ENCODE measurements around the gene CHSY1. TPM values are rescaled to one million over a fixed set of nuclear protein-coding genes. Genes with fewer than 3 reads are reported as not detected.

The CHSY1 gene
- total RNA-seq, 1 donor from 2014 or later = 29.7 TPM

DNA sequence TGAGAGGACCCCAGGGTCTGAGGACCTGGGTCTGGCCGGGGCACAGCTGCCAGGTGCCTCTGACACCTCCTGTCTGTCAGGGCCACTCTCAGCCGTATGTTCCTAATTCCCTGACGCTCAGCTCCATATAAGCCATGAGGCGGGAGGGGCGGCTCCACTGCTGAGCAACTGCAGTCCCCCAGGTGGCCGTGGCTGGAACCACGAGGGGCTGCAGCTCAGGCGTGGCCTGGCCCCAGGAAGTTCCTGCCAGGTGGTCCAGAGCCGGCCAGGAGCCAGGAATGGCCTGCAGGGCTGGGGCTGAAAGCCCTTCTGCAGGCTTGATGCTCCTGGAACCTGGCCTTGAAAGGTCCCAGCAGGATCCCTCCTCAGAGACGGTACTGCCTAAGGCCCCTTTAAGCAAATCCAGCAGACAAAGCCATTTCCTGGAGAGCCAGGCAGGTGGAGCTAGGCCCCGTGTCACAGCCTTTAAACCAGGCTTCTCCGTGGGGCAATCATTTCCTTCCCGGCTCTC is 118.0 kb downstream of the CHSY1 start:
- Histone ChIP-seq H3K9ac (ENCODE audit: low read depth in 1 of 3, low read length in 3 of 3) (no peak overlapping the region), H3K36me3 (ENCODE audit: control insufficient read depth in 3 of 3, insufficient read depth in 3 of 3, low read length in 3 of 3) (no peaks in the 10 kb centered on the region), H3K9me3 (ENCODE audit: control insufficient read depth in 3 of 3, low read length in 3 of 3) (peaks cover 0 to 4% (median 0%) of the 10 kb centered on the region in 3 donors), H3K4me1 (ENCODE audit: control insufficient read depth in 3 of 3, insufficient read depth in 3 of 3, low read length in 3 of 3) (peaks cover 0 to 5% (median 0%) of the 10 kb centered on the region in 3 donors), H3K27ac (ENCODE audit: low read depth, low read length) (no peak overlapping the region), H3K27me3 (ENCODE audit: control insufficient read depth in 3 of 3, insufficient read depth in 3 of 3, low read length in 3 of 3) (no peaks in the 10 kb centered on the region), H3K4me3 (ENCODE audit: low read length in 3 of 3) (no peak overlapping the region)

DNA sequence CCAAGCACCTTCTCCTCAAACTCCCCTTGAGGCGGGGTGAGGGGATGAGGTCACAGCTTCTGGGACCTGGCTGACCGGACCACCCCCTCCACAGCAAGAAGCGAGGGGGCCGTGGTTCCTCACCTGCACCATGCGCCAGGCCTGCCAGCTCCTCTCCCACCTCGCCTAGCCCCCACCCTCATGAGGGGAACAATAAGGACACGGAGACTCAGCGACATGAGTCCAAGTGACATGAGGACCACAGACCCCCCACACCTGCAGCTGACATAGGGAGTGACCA is 118.7 kb downstream of the CHSY1 start:
- no peak overlapping the region for H3K27ac ChIP-seq (ENCODE audit: low read depth, low read length)
- H3K9me3 ChIP-seq (ENCODE audit: control insufficient read depth in 3 of 3, low read length in 3 of 3) = peaks cover 0 to 10% (median 2%) of the 10 kb centered on the region in 3 donors
- H3K27me3 ChIP-seq (ENCODE audit: control insufficient read depth in 3 of 3, insufficient read depth in 3 of 3, low read length in 3 of 3) = no peaks in the 10 kb centered on the region
- peaks cover 0 to 10% (median 0%) of the 10 kb centered on the region in 3 donors for H3K4me1 ChIP-seq (ENCODE audit: control insufficient read depth in 3 of 3, insufficient read depth in 3 of 3, low read length in 3 of 3)
- H3K4me3 ChIP-seq (ENCODE audit: low read length in 3 of 3) = no peak overlapping the region
- H3K36me3 ChIP-seq (ENCODE audit: control insufficient read depth in 3 of 3, insufficient read depth in 3 of 3, low read length in 3 of 3) = no peaks in the 10 kb centered on the region
- H3K9ac ChIP-seq (ENCODE audit: low read depth in 1 of 3, low read length in 3 of 3) = no peak overlapping the region

DNA sequence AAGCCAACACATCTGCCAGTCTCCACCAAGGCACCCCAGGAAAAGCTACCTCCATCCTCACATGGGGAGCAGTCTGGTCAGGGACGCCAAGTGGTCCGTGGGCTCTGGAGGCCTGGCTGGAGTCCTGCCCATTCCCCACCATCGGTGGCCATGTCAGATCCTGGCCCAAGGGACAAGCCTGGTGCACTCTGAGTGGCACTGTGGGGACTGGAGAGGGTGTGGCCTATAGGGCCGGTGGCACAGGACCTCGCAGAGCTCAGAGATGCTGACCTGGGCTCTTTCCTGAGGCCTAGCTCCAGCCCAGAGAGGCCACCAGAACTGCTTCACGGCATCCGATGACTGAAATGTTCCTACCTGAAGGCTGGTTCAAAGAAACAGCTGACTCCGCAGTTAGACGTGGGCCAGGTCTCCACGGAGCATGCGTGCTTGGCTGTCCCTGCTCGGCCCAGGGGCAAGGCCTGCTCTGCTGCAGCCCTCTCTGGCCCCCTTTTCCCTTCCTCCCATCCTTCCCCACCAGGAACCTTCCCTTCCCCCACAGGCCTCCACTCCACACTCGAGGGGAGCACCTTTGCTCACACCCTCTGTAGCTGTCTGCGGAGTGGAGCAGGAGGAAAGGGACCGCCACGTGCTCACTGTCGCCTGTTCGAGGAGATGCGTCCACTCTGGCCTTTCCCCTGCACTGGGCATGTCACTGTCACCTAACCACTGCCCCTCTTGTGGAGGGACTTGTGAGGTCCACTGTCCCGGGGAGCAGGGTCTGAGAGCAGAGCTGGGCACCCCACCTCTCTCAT is 119.3 kb downstream of the CHSY1 start:
- Histone ChIP-seq H3K27me3 (ENCODE audit: control insufficient read depth in 3 of 3, insufficient read depth in 3 of 3, low read length in 3 of 3) (no peaks in the 10 kb centered on the region), H3K27ac (ENCODE audit: low read depth, low read length) (no peak overlapping the region), H3K9ac (ENCODE audit: low read depth in 1 of 3, low read length in 3 of 3) (no peak overlapping the region), H3K36me3 (ENCODE audit: control insufficient read depth in 3 of 3, insufficient read depth in 3 of 3, low read length in 3 of 3) (no peaks in the 10 kb centered on the region), H3K4me3 (ENCODE audit: low read length in 3 of 3) (no peak overlapping the region), H3K4me1 (ENCODE audit: control insufficient read depth in 3 of 3, insufficient read depth in 3 of 3, low read length in 3 of 3) (peaks cover 3 to 15% (median 4%) of the 10 kb centered on the region in 3 donors), H3K9me3 (ENCODE audit: control insufficient read depth in 3 of 3, low read length in 3 of 3) (peaks cover 2 to 11% (median 2%) of the 10 kb centered on the region in 3 donors)

DNA sequence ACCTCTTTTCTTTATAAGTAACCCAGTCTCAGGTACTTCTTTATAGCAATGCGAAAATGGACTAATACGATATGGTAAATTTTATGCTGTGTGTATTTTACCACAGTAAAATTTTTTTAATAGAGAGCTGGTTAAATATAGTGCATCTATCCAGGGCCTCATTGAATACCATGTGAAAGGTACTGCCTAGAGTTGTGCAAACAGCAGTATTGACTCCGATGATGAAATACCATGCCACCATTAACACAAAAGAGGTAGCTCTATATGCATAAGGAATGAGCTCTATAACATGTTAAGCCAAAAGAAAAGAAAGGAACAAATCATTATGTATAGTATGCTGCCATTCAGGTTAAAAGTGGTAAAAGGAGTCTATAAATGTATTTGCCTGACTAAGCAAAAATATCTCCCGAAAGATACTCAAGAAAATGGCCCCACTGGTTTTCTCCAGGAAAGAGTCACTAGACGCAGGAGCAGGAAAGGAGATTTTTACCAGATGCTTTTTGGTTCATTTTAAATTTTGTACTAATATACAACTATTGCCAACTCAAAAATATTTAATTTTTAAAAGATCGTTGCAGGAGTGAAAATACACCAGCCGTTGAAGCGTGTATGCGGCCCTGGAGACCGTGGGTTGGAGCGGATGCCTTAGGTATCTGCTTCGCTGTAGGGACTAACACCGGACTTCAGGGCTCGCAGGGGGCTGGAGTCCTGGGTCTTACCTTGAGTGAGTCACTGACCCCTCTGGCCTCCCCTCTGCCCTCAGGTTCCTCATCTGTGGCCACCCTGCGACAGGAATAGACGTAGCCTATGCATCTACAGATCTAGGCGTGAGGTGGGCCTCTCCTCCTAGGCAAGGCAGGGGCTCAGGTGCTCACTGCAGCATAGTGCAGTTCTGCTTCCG is 120.1 kb downstream of the CHSY1 start:
- Histone ChIP-seq H3K27me3 (ENCODE audit: control insufficient read depth in 3 of 3, insufficient read depth in 3 of 3, low read length in 3 of 3) (no peaks in the 10 kb centered on the region), H3K9me3 (ENCODE audit: control insufficient read depth in 3 of 3, low read length in 3 of 3) (peaks cover 2 to 11% (median 2%) of the 10 kb centered on the region in 3 donors), H3K9ac (ENCODE audit: low read depth in 1 of 3, low read length in 3 of 3) (no peak overlapping the region), H3K36me3 (ENCODE audit: control insufficient read depth in 3 of 3, insufficient read depth in 3 of 3, low read length in 3 of 3) (no peaks in the 10 kb centered on the region), H3K27ac (ENCODE audit: low read depth, low read length) (no peak overlapping the region), H3K4me1 (ENCODE audit: control insufficient read depth in 3 of 3, insufficient read depth in 3 of 3, low read length in 3 of 3) (peaks cover 11 to 20% (median 13%) of the 10 kb centered on the region in 3 donors), H3K4me3 (ENCODE audit: low read length in 3 of 3) (no peak overlapping the region)

DNA sequence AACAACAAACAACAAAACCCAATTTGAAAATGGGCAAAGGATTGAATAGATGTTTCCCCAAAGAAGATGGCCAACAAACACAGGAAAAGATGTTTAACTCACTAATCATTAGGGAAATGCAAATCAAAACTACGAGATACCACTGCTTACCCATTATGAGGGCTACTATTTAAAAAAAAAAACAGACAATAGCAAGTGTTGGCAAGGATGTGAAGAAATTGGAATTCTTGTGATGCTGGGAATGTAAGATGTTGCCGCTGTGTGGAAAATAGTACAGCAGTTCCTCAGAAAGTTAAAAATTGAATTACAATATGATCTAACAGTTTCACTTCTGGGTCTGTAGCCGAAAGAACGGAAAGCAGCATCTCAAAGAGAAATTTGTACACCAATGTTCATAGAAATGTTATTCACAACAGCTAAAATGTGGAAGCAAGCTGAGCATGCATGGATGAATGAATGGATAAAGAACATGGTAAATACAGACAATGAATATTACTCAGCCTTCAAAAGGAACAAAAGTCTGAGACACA is 121.9 kb downstream of the CHSY1 start:
- H3K27me3 ChIP-seq (ENCODE audit: control insufficient read depth in 3 of 3, insufficient read depth in 3 of 3, low read length in 3 of 3) = no peaks in the 10 kb centered on the region
- no peak overlapping the region for H3K27ac ChIP-seq (ENCODE audit: low read depth, low read length)
- peaks cover 2 to 11% (median 2%) of the 10 kb centered on the region in 3 donors for H3K9me3 ChIP-seq (ENCODE audit: control insufficient read depth in 3 of 3, low read length in 3 of 3)
- peaks cover 12 to 22% (median 13%) of the 10 kb centered on the region in 3 donors for H3K4me1 ChIP-seq (ENCODE audit: control insufficient read depth in 3 of 3, insufficient read depth in 3 of 3, low read length in 3 of 3)
- H3K36me3 ChIP-seq (ENCODE audit: control insufficient read depth in 3 of 3, insufficient read depth in 3 of 3, low read length in 3 of 3) = no peaks in the 10 kb centered on the region
- no peak overlapping the region for H3K9ac ChIP-seq (ENCODE audit: low read depth in 1 of 3, low read length in 3 of 3)
- no peak overlapping the region for H3K4me3 ChIP-seq (ENCODE audit: low read length in 3 of 3)

DNA sequence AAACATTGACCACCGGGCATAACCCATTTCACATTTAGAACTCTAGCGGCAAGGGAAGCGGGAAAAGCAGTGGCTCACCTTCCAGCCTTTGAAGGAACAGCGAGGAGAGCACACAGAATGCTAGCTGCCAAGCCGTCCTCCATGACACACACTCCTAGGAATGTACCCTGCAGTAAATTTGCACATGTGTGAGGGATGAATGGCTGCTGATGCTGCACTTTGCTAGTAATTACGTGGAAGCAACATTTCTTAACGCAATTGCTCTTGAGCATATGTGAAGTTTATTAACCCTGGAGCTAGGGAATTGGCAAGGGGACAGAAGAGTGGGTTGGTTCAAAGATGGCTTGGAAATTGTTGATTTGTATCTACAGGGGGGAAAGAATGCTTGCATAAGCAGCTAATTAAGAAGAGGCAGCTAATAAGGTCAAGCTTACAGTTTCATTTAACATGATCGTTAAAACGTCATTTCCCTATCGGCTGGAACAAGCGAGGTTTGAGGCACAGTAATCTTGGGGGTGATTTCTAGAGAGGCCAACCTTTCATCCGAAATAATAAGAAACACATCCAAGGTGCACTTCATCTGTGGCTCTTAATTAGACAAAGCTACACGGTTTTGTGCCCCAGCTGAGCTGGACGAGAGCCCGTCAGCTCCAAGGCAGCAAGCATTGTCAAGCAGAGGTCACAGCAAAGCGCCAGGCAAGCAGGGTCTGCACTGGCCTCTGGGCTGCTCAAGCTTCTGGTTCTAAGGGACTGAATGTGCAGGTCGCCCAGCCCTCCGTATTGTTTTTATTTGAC is 123.4 kb downstream of the CHSY1 start:
- H3K27ac ChIP-seq (ENCODE audit: low read depth, low read length) = peak overlapping the region; percentile 85
- H3K4me1 ChIP-seq (ENCODE audit: control insufficient read depth in 3 of 3, insufficient read depth in 3 of 3, low read length in 3 of 3) = peaks cover 12 to 22% (median 13%) of the 10 kb centered on the region in 3 donors

DNA sequence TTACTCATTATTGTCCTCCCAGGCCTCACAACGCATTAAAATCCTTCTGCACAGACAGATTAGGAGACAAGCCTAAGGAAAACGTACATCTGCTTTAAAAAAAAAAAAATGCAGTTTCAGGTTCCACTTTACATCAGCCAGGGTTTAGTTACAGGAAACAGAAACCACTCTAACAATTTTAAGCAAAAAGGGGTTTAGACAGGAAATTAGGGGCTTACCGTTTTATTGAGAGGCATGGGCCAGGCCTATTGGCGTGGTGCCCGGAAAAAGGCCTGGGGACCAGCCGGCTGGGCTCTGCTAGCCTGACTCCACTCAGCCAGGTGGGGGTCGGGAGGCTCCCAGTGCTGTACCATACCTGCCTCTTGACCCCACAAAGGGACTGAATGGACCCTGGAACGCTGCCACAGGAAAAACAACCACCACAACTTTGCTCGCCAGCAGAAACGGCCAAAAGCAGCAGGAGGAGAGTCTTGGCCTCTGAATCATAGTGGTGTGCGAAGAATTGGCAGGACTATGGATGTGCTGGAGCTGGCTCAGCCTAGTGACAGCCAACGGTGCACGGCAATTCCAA is 124.3 kb downstream of the CHSY1 start:
- H3K36me3 ChIP-seq (ENCODE audit: control insufficient read depth in 3 of 3, insufficient read depth in 3 of 3, low read length in 3 of 3) = no peaks in the 10 kb centered on the region
- H3K9ac ChIP-seq (ENCODE audit: low read depth in 1 of 3, low read length in 3 of 3) = no peak overlapping the region
- peaks cover 12 to 22% (median 13%) of the 10 kb centered on the region in 3 donors for H3K4me1 ChIP-seq (ENCODE audit: control insufficient read depth in 3 of 3, insufficient read depth in 3 of 3, low read length in 3 of 3)

More for the DNA sequence above, 123.4 kb downstream of the CHSY1 start:
- no peaks in the 10 kb centered on the region for H3K27me3 ChIP-seq (ENCODE audit: control insufficient read depth in 3 of 3, insufficient read depth in 3 of 3, low read length in 3 of 3)
- no peaks in the 10 kb centered on the region for H3K36me3 ChIP-seq (ENCODE audit: control insufficient read depth in 3 of 3, insufficient read depth in 3 of 3, low read length in 3 of 3)
- peaks cover 2 to 7% (median 2%) of the 10 kb centered on the region in 3 donors for H3K9me3 ChIP-seq (ENCODE audit: control insufficient read depth in 3 of 3, low read length in 3 of 3)
- H3K9ac ChIP-seq (ENCODE audit: low read depth in 1 of 3, low read length in 3 of 3) = no peak overlapping the region
- no peak overlapping the region for H3K4me3 ChIP-seq (ENCODE audit: low read length in 3 of 3)

DNA sequence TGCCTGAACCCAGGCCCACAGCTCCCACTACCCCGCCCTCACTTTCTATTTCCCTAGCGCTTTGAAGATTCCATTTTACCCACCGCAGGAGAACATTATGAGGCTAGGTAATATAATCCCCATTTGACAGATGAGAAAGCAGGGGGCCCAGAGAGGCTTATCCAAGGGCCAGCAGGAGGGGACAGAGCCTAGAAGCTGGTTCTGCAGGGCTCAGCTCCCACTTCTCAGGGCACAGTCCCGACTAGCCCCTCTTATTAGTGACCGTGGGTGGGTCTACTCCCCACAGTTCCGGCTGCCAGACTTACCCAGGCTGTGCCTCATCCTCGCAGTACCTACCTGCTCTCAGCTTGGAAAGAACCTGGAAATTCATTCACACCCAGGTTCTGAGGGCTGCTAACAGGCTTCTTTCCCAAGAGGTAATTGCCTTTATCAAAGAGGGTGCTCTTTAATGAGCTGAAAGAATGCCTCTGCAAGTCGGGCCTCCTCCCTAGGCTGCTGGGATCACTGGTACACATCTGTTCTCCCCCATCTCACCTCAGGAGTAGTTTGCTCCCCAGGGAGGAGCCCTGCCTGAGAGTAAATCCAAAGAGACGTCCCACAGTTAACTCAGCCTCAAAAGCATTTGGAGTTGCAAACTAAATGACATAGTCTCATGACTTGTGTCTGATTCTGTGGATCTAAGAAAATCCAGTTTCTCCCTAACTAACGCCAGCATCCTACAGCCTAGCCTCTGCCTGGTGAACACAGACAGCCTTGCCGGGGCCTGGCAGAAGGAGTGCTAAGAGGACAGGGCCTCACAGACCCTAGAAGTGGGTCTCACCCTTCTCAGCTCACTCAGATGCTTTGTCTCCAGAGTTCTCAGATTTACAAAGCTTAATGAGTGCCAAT is 125.0 kb downstream of the CHSY1 start:
- no peak overlapping the region for H3K9ac ChIP-seq (ENCODE audit: low read depth in 1 of 3, low read length in 3 of 3)

More for the DNA sequence above, 124.3 kb downstream of the CHSY1 start:
- no peaks in the 10 kb centered on the region for H3K27me3 ChIP-seq (ENCODE audit: control insufficient read depth in 3 of 3, insufficient read depth in 3 of 3, low read length in 3 of 3)
- H3K9me3 ChIP-seq (ENCODE audit: control insufficient read depth in 3 of 3, low read length in 3 of 3) = peaks cover 2 to 7% (median 2%) of the 10 kb centered on the region in 3 donors
- H3K4me3 ChIP-seq (ENCODE audit: low read length in 3 of 3) = peak overlapping the region in 1 of 3 donors; percentile 29
- H3K27ac ChIP-seq (ENCODE audit: low read depth, low read length) = peak overlapping the region; percentile 85

More for the DNA sequence above, 125.0 kb downstream of the CHSY1 start:
- H3K27ac ChIP-seq (ENCODE audit: low read depth, low read length) = peak overlapping the region; percentile 85
- H3K27me3 ChIP-seq (ENCODE audit: control insufficient read depth in 3 of 3, insufficient read depth in 3 of 3, low read length in 3 of 3) = no peaks in the 10 kb centered on the region
- peaks cover 17 to 28% (median 17%) of the 10 kb centered on the region in 3 donors for H3K4me1 ChIP-seq (ENCODE audit: control insufficient read depth in 3 of 3, insufficient read depth in 3 of 3, low read length in 3 of 3)
- H3K9me3 ChIP-seq (ENCODE audit: control insufficient read depth in 3 of 3, low read length in 3 of 3) = peaks cover 2 to 7% (median 2%) of the 10 kb centered on the region in 3 donors
- H3K4me3 ChIP-seq (ENCODE audit: low read length in 3 of 3) = no peak overlapping the region
- H3K36me3 ChIP-seq (ENCODE audit: control insufficient read depth in 3 of 3, insufficient read depth in 3 of 3, low read length in 3 of 3) = no peaks in the 10 kb centered on the region

Data from skeletal muscle tissue (tissue), 4 donors.